Adipose tissue (tissue), 3 donors: ENCODE measurements around the gene HS3ST1. TPM values are rescaled to one million over a fixed set of nuclear protein-coding genes. Genes with fewer than 3 reads are reported as not detected.

Experiments used
- H3K27ac ChIP-seq: one replicate; pipeline ENCODE4 v1.5.1; 2013; ENCODE audit warnings: low read depth, low read length
- WGBS, 3 donors: extraction: QIAGEN DNeasy Blood & Tissue Kit; methylation state at CpG; one replicate each; pipeline ENCODE4 v1.1.7; 2013; 5-methylcytosine and 5-hydroxymethylcytosine counted together
- polyA plus RNA-seq, 3 donors: library from polyadenylated mRNA; stranded (reverse); fragments of 200-250 nt; gene quantifications; one replicate each; pipeline ENCODE4 v1.2.3, GENCODE V29; 2013
- donor health status: healthy with polysubstance abuse.
- donor health status: Bipolar disorder and iron deficiency.
- donor health status: healthy.

Gene HS3ST1
- polyA plus RNA-seq, 3 donors: 0.12 to 1.7 (median 1.5) TPM

- WGBS, 3 donors: 81 to 98% (median 95%) methylated on average over 3 of the region's 3 CpGs
- H3K27ac ChIP-seq: no peak overlapping the region
Measured at GRCh38 chr4:11438647-11439046, 10.0 kb upstream of the HS3ST1 start.

GRCh38 chr4:11436673-11437072 is 8.0 kb upstream of the HS3ST1 start:
- WGBS, 3 donors: 58 to 70% (median 70%) methylated on average over 5 of the region's 5 CpGs
- no peak overlapping the region for H3K27ac ChIP-seq

- WGBS, 3 donors: 60 to 69% (median 68%) methylated on average over 2 of the region's 2 CpGs
- H3K27ac ChIP-seq: no peak overlapping the region
Measured at GRCh38 chr4:11436084-11436483, 7.4 kb upstream of the HS3ST1 start.

- WGBS, 3 donors: 65 to 98% (median 90%) methylated on average over 1 of the region's 1 CpG
- H3K27ac ChIP-seq: no peak overlapping the region
Measured at GRCh38 chr4:11435557-11435956, 6.9 kb upstream of the HS3ST1 start.

- WGBS, 3 donors: 77 to 89% (median 88%) methylated on average over 4 of the region's 4 CpGs
- no peak overlapping the region for H3K27ac ChIP-seq
Measured at GRCh38 chr4:11431111-11431510, 2.4 kb upstream of the HS3ST1 start.

- WGBS, 3 donors: 82 to 97% (median 90%) methylated on average over 2 of the region's 2 CpGs
- H3K27ac ChIP-seq: no peak overlapping the region
Measured at GRCh38 chr4:11430536-11430935, 1.8 kb upstream of the HS3ST1 start.

- H3K27ac ChIP-seq: no peak overlapping the region
- 19 to 43% (median 40%) methylated on average over 8 of the region's 8 CpGs for WGBS, 3 donors
Measured at GRCh38 chr4:11429699-11430045, 978 bp upstream of the HS3ST1 start.

- H3K27ac ChIP-seq: no peak overlapping the region
- WGBS, 3 donors: 1 to 4% (median 4%) methylated on average over 56 to 64 of the region's 64 CpGs
Measured at GRCh38 chr4:11428899-11429698, 405 bp upstream of the HS3ST1 start.

- H3K27ac ChIP-seq: no peak overlapping the region
- WGBS, 3 donors: 3 to 8% (median 5%) methylated on average over 39 to 45 of the region's 45 CpGs
Measured at GRCh38 chr4:11427121-11427996, 1.3 kb downstream of the HS3ST1 start.

- H3K27ac ChIP-seq: no peak overlapping the region
- 18 to 52% (median 35%) methylated on average over 10 of the region's 10 CpGs for WGBS, 3 donors
Measured at GRCh38 chr4:11426731-11427120, 2.0 kb downstream of the HS3ST1 start.

- 69 to 80% (median 73%) methylated on average over 3 of the region's 3 CpGs for WGBS, 3 donors
- H3K27ac ChIP-seq: no peak overlapping the region
Measured at GRCh38 chr4:11426003-11426402, 2.7 kb downstream of the HS3ST1 start.

- 72 to 92% (median 80%) methylated on average over 5 of the region's 5 CpGs for WGBS, 3 donors
- H3K27ac ChIP-seq: no peak overlapping the region
Measured at GRCh38 chr4:11424856-11425255, 3.8 kb downstream of the HS3ST1 start.

GRCh38 chr4:11424000-11424399 is 4.7 kb downstream of the HS3ST1 start:
- H3K27ac ChIP-seq: no peak overlapping the region
- 55 to 64% (median 57%) methylated on average over 4 of the region's 4 CpGs for WGBS, 3 donors

GRCh38 chr4:11423465-11423864 is 5.2 kb downstream of the HS3ST1 start:
- WGBS, 3 donors: 67 to 70% (median 69%) methylated on average over 6 of the region's 6 CpGs
- H3K27ac ChIP-seq: no peak overlapping the region

GRCh38 chr4:11421116-11421515 is 7.6 kb downstream of the HS3ST1 start:
- WGBS, 3 donors: 68 to 78% (median 74%) methylated on average over 3 of the region's 3 CpGs
- no peak overlapping the region for H3K27ac ChIP-seq

- WGBS, 3 donors: 80 to 97% (median 94%) methylated on average over 8 of the region's 8 CpGs
- H3K27ac ChIP-seq: no peak overlapping the region
Measured at GRCh38 chr4:11420327-11420726, 8.4 kb downstream of the HS3ST1 start.

- no peak overlapping the region for H3K27ac ChIP-seq
Measured at GRCh38 chr4:11418610-11419009, 10.1 kb downstream of the HS3ST1 start.

- no peak overlapping the region for H3K27ac ChIP-seq
- 50 to 84% (median 79%) methylated on average over 3 of the region's 3 CpGs for WGBS, 3 donors
Measured at GRCh38 chr4:11416767-11417113, 12.0 kb downstream of the HS3ST1 start.

- H3K27ac ChIP-seq: no peak overlapping the region
- 71 to 91% (median 88%) methylated on average over 8 of the region's 8 CpGs for WGBS, 3 donors
Measured at GRCh38 chr4:11416071-11416766, 12.5 kb downstream of the HS3ST1 start.
